Measurements from ENCODE around the gene SLC34A1. TPM values are rescaled to one million over a fixed set of nuclear protein-coding genes. Genes with fewer than 3 reads are reported as not detected.
A peak's percentile ranks its signal among the peaks of the same experiment; 100 is the strongest.

SLC34A1 gene
- total and polyA plus RNA-seq, 2 of the 13 experiments (the other 11 are each of a cell fraction or from before 2014, with no cell fraction given), result 0.03 to 0.20 TPM

- intact Hi-C loops (cut with micrococcal nuclease; ENCODE audit: unreplicated experiment), result no loop called here
- Histone ChIP-seq H3K9me3 (ENCODE audit: low read length) (no peaks in the 10 kb centered on the region), H3K4me1 (ENCODE audit: insufficient read depth, low read length) (peaks cover 42% of the 10 kb centered on the region), H4K20me1 (ENCODE audit: insufficient read depth, low read length) (no peaks in the 10 kb centered on the region), H3K4me2 (ENCODE audit: low read depth, low read length) (no peak overlapping the region), H3K79me2 (ENCODE audit: insufficient read depth, low read length) (peaks cover 14% of the 10 kb centered on the region), H2AFZ (ENCODE audit: low read length) (no peak overlapping the region), H3K27me3 (ENCODE audit: control insufficient read depth in 1 of 2, insufficient read depth in 2 of 2, low read length in 2 of 2) (no peaks in the 10 kb centered on the region; a peak in 1 of 5 replicates), H3K27ac (ENCODE audit: extremely low read length, insufficient read depth, low read length) (no peak overlapping the region), H3K4me3 (replicated peaks in 1 of 3; ENCODE audit: insufficient read depth in 1 of 3, low read depth in 2 of 3, low read length in 3 of 3) (no peak overlapping the region), H3K9ac (ENCODE audit: insufficient read depth, low read depth, low read length) (no peak overlapping the region), H3K36me3 (replicated peaks in 1 of 2; ENCODE audit: control insufficient read depth in 1 of 2, insufficient read depth in 2 of 2, low read length in 2 of 2) (peaks cover 14 to 24% of the 10 kb centered on the region in 2 experiments; a peak in 4 of 5 replicates)
- 97% methylated on average over 22 of the region's 26 CpGs for WGBS (ENCODE audit: low lambda C conversion rate)
- ChIA-PET CTCF (ENCODE audit: low intra/inter-chr PET ratio, low total read pairs) (no interaction called here), POLR2A (interaction anchor here (1.0 kb wide), 1 partner anchor 17 kb away, joined by 4 read pairs; no protein-coding TSS in a partner anchor)
- in situ Hi-C loops (cut with HindIII; ENCODE audit: extremely low pct_ligation_motif_present, low pct_unique_long_range_greater_than_20kb), result no loop called here
- ATAC-seq (no peak), FAIRE-seq (no peak), DNase-seq (ENCODE audit: low spot score) (no peak)
- no TSS peak for BruUV-seq (replicated peaks)
- TF ChIP-seq KDM3A (CRISPR knock-in tag; IDR thresholded peaks at IDR 0.05; ENCODE audit: low read depth) (no peak), POLR2G (IDR thresholded peaks at IDR 0.05; ENCODE audit: low read depth, low read length) (peak; percentile 15; the same call in 1 of the 2 replicates), AGO1 (IDR thresholded peaks at IDR 0.05; ENCODE audit: low read depth, low read length, poor library complexity, severe bottlenecking) (peak; percentile 87), AGO2 (optimal IDR thresholded peaks at IDR 0.05; ENCODE audit: low read depth, low read length) (peak; percentile 16), ZNF281 (CRISPR knock-in tag; IDR thresholded peaks at IDR 0.05; ENCODE audit: borderline replicate concordance) (no peak), ZNF691 (CRISPR knock-in tag; IDR thresholded peaks at IDR 0.05; ENCODE audit: borderline replicate concordance, low read depth) (no peak), MATR3 (CRISPR knock-in tag; IDR thresholded peaks at IDR 0.05) (no peak), ZNF136 (CRISPR knock-in tag; IDR thresholded peaks at IDR 0.05; ENCODE audit: low read depth) (no peak), KLF16 (CRISPR knock-in tag; IDR thresholded peaks at IDR 0.05) (no peak), TEF (CRISPR knock-in tag; IDR thresholded peaks at IDR 0.05) (no peak), ZBTB33 (CRISPR knock-in tag; IDR thresholded peaks at IDR 0.05) (peak; percentile 55; the same call in 1 of the 2 replicates), TRIM22 (IDR thresholded peaks at IDR 0.05) (no peak)
Observed at GRCh38 chr5:177430140-177430951, 46.1 kb downstream of the SLC34A1 start.
